ENCODE results near the gene LRRC2. TPM values are rescaled to one million over a fixed set of nuclear protein-coding genes. Genes with fewer than 3 reads are reported as not detected.
"Not testable (repeated sequence)": the region's sequence is repeated elsewhere in the genome, so short reads cannot be mapped to it uniquely, and the experiment has no call there.

LRRC2 gene
- total RNA-seq, 1 donor from 2014 or later: 0.87 TPM

DNA sequence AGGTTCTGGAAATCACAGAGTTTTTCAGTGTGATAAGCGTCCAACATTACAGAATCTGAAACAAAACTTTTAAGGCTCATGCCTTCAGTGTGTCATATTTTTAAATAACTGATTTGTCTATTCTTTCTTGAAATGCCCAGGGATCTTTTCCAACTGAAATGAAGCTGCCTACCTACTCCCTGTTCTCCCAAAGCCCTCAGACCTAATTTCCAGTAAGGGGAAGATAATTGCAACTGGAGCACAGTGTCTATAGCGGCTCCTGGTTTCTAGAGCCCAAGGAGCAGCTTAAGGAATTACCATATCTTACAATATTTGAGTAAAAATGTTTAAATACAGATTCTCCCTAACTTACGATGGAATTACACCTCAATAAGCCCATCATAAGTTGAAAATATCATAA is 33.0 kb downstream of the LRRC2 start:
- Mint-ChIP-seq H3K27ac (no peak overlapping the region), H3K4me3 (no peak overlapping the region), H3K27me3 (ENCODE audit: low read depth) (peaks cover 17% of the 10 kb centered on the region), H3K4me1 (no peaks in the 10 kb centered on the region), H3K36me3 (no peaks in the 10 kb centered on the region), H3K9me3 (peaks cover 3% of the 10 kb centered on the region)
- TF ChIP-seq CTCF (IDR thresholded peaks at IDR 0.05; ENCODE audit: unreplicated experiment): no peak
- DNase-seq (ENCODE audit: low spot score in 2 of 2, unreplicated experiment in 2 of 2): no peak

GRCh38 chr3:46527239-46527638 is 38.9 kb downstream of the LRRC2 start:
- H3K27me3 Mint-ChIP-seq (ENCODE audit: low read depth): peaks cover 3% of the 10 kb centered on the region
- no peaks in the 10 kb centered on the region for H3K4me1 Mint-ChIP-seq
- no peaks in the 10 kb centered on the region for H3K36me3 Mint-ChIP-seq
- no peak overlapping the region for H3K4me3 Mint-ChIP-seq
- no peak for TF ChIP-seq CTCF (IDR thresholded peaks at IDR 0.05; ENCODE audit: unreplicated experiment)
- no peak overlapping the region for H3K27ac Mint-ChIP-seq
- no peak for DNase-seq (ENCODE audit: low spot score in 2 of 2, unreplicated experiment in 2 of 2)
- no peaks in the 10 kb centered on the region for H3K9me3 Mint-ChIP-seq

GRCh38 chr3:46524832-46525231 is 41.3 kb downstream of the LRRC2 start:
- Mint-ChIP-seq H3K36me3 (no peaks in the 10 kb centered on the region), H3K4me3 (no peak overlapping the region), H3K4me1 (no peaks in the 10 kb centered on the region), H3K27me3 (ENCODE audit: low read depth) (no peaks in the 10 kb centered on the region), H3K27ac (no peak overlapping the region), H3K9me3 (no peaks in the 10 kb centered on the region)
- TF ChIP-seq CTCF (IDR thresholded peaks at IDR 0.05; ENCODE audit: unreplicated experiment): no peak
- DNase-seq (ENCODE audit: low spot score in 2 of 2, unreplicated experiment in 2 of 2): no peak

DNA sequence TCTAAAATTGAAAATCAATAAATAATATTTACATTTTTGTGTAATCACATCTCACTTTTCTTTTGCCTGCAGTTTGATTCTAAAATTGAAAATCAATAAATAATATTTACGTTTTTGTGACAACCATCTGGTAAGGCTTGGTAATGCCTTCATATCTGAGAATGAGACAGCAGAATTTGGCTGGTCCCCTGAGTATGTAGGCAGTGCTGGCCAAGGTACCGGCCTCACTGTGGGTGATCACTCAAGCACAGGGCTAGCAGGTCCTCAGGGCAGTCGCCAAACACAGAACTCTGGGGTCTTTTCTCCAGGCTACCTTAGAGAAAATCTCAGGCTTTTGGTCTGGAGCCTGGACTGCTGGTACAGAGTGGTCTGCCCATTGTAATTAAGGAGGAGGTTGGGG is 42.1 kb downstream of the LRRC2 start:
- no peaks in the 10 kb centered on the region for H3K27me3 Mint-ChIP-seq (ENCODE audit: low read depth)
- H3K27ac Mint-ChIP-seq: no peak overlapping the region
- H3K9me3 Mint-ChIP-seq: no peaks in the 10 kb centered on the region
- no peak for DNase-seq (ENCODE audit: low spot score in 2 of 2, unreplicated experiment in 2 of 2)
- H3K36me3 Mint-ChIP-seq: no peaks in the 10 kb centered on the region
- no peak for TF ChIP-seq CTCF (IDR thresholded peaks at IDR 0.05; ENCODE audit: unreplicated experiment)
- H3K4me3 Mint-ChIP-seq: no peak overlapping the region
- no peaks in the 10 kb centered on the region for H3K4me1 Mint-ChIP-seq

- DNase-seq (ENCODE audit: low spot score in 2 of 2, unreplicated experiment in 2 of 2): no peak
- H3K9me3 Mint-ChIP-seq: no peaks in the 10 kb centered on the region
- no peak overlapping the region for H3K4me3 Mint-ChIP-seq
- H3K4me1 Mint-ChIP-seq: no peaks in the 10 kb centered on the region
- no peaks in the 10 kb centered on the region for H3K27me3 Mint-ChIP-seq (ENCODE audit: low read depth)
- H3K27ac Mint-ChIP-seq: no peak overlapping the region
- H3K36me3 Mint-ChIP-seq: no peaks in the 10 kb centered on the region
- TF ChIP-seq CTCF (IDR thresholded peaks at IDR 0.05; ENCODE audit: unreplicated experiment): no peak
These were observed 42.5 kb downstream of the LRRC2 start for GRCh38 chr3:46523556-46523955.

- H3K27ac Mint-ChIP-seq; H3K4me3 Mint-ChIP-seq; DNase-seq (ENCODE audit: low spot score in 2 of 2, unreplicated experiment in 2 of 2); H3K36me3 Mint-ChIP-seq; H3K9me3 Mint-ChIP-seq; H3K27me3 Mint-ChIP-seq (ENCODE audit: low read depth); H3K4me1 Mint-ChIP-seq: not testable (repeated sequence)
These were observed 43.9 kb downstream of the LRRC2 start for GRCh38 chr3:46522201-46522600.
